HEK293 (cell line): ENCODE measurements around the gene KRTAP5-1.

ENCODE experiments used
- EGR2 ChIP-seq: fragments of 450-650 bp; formaldehyde crosslinking; IDR thresholded peaks from 2 replicates; pipeline ENCODE4 v1.5.1; 2016; ENCODE audit warnings: low read depth, missing biosample characterization, missing genetic modification characterization
- ZNF2 ChIP-seq: fragments of 450-650 bp; formaldehyde crosslinking; IDR thresholded peaks from 2 replicates; pipeline ENCODE4 v1.5.1; 2016; ENCODE audit warnings: missing biosample characterization, missing genetic modification characterization
- ZNF654 ChIP-seq: fragments of 450-650 bp; formaldehyde crosslinking; IDR thresholded peaks from 2 replicates; pipeline ENCODE4 v1.5.1; 2016; ENCODE audit warnings: low read depth, missing biosample characterization, missing genetic modification characterization
- TF ChIP-seq, protein P1 (sequence below): fragments of 450-650 bp; formaldehyde crosslinking; IDR thresholded peaks from 2 replicates; pipeline ENCODE4 v1.5.1; 2016; ENCODE audit warnings: missing biosample characterization, missing genetic modification characterization
- TF ChIP-seq, protein P2 (sequence below): fragments of 450-650 bp; formaldehyde crosslinking; IDR thresholded peaks from 2 replicates; pipeline ENCODE4 v1.5.1; 2016; ENCODE audit warnings: missing biosample characterization, missing genetic modification characterization, low read depth
- TF ChIP-seq, protein P3 (sequence below): fragments of 450-650 bp; formaldehyde crosslinking; IDR thresholded peaks from 2 replicates; pipeline ENCODE4 v1.5.1; 2016; ENCODE audit warnings: missing biosample characterization, missing genetic modification characterization
- TF ChIP-seq, protein P4 (sequence below): fragments of 450-650 bp; formaldehyde crosslinking; IDR thresholded peaks from 2 replicates; pipeline ENCODE4 v1.5.1; 2016; ENCODE audit warnings: missing biosample characterization, missing genetic modification characterization
- TF ChIP-seq, protein P5 (sequence below): fragments of 450-650 bp; formaldehyde crosslinking; IDR thresholded peaks from 2 replicates; pipeline ENCODE4 v1.5.1; 2016; ENCODE audit warnings: missing biosample characterization, missing genetic modification characterization
- TF ChIP-seq, protein P6 (sequence below): fragments of 450-650 bp; formaldehyde crosslinking; IDR thresholded peaks from 2 replicates; pipeline ENCODE4 v1.5.1; 2016; ENCODE audit warnings: missing biosample characterization, missing genetic modification characterization

The KRTAP5-1 gene

DNA sequence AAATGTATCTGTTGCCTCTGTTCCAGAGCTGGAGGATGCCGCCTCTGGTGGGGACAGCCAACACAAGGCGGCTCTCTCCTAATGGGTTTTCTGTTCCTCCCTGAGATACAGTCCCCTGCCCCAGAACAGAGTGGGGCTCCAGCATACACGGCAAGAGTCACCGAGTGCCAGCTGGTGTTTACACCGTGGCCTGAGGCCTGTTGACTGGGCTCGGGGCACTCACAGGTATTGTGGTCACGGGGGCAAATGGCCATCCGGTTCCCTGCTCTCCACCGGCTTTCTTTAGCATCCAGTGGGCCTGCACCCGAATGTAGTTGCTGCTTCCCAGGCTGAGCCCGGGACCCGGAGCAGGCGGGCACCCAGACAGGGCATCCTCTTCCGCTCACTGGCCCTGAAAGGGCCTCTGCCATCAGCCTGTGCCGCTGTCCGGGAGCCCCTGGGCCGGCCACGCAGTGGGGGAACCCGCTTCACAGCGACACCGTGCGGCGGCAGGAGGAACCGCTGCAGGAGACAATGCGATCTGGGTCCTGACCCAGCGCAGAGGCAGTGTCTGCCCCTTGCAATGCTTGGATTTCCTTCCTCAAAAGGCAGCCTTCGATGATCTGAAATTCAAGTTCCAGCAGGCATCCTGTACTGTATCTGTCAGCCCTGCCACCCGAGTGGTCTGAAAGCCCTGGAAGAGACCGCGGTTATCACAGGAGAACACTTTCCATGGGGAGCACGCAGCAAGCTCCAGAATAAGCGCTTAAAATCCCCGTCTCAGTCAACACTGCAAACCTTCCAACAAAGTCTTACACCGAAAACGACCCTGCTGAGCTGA lies 43.6 kb upstream of the KRTAP5-1 start (continued):
- TF ChIP-seq, protein P1, sequence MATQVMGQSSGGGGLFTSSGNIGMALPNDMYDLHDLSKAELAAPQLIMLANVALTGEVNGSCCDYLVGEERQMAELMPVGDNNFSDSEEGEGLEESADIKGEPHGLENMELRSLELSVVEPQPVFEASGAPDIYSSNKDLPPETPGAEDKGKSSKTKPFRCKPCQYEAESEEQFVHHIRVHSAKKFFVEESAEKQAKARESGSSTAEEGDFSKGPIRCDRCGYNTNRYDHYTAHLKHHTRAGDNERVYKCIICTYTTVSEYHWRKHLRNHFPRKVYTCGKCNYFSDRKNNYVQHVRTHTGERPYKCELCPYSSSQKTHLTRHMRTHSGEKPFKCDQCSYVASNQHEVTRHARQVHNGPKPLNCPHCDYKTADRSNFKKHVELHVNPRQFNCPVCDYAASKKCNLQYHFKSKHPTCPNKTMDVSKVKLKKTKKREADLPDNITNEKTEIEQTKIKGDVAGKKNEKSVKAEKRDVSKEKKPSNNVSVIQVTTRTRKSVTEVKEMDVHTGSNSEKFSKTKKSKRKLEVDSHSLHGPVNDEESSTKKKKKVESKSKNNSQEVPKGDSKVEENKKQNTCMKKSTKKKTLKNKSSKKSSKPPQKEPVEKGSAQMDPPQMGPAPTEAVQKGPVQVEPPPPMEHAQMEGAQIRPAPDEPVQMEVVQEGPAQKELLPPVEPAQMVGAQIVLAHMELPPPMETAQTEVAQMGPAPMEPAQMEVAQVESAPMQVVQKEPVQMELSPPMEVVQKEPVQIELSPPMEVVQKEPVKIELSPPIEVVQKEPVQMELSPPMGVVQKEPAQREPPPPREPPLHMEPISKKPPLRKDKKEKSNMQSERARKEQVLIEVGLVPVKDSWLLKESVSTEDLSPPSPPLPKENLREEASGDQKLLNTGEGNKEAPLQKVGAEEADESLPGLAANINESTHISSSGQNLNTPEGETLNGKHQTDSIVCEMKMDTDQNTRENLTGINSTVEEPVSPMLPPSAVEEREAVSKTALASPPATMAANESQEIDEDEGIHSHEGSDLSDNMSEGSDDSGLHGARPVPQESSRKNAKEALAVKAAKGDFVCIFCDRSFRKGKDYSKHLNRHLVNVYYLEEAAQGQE (tag by site-specific recombination) = peak; percentile 32; the same call in 1 of the 2 replicates
- TF ChIP-seq ZNF2 (tag by site-specific recombination) (peak; percentile 86), EGR2 (tag by site-specific recombination) (no peak), ZNF654 (no peak)
- TF ChIP-seq, protein P2, sequence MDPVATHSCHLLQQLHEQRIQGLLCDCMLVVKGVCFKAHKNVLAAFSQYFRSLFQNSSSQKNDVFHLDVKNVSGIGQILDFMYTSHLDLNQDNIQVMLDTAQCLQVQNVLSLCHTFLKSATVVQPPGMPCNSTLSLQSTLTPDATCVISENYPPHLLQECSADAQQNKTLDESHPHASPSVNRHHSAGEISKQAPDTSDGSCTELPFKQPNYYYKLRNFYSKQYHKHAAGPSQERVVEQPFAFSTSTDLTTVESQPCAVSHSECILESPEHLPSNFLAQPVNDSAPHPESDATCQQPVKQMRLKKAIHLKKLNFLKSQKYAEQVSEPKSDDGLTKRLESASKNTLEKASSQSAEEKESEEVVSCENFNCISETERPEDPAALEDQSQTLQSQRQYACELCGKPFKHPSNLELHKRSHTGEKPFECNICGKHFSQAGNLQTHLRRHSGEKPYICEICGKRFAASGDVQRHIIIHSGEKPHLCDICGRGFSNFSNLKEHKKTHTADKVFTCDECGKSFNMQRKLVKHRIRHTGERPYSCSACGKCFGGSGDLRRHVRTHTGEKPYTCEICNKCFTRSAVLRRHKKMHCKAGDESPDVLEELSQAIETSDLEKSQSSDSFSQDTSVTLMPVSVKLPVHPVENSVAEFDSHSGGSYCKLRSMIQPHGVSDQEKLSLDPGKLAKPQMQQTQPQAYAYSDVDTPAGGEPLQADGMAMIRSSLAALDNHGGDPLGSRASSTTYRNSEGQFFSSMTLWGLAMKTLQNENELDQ (tag by site-specific recombination) = no peak
- TF ChIP-seq, protein P3, sequence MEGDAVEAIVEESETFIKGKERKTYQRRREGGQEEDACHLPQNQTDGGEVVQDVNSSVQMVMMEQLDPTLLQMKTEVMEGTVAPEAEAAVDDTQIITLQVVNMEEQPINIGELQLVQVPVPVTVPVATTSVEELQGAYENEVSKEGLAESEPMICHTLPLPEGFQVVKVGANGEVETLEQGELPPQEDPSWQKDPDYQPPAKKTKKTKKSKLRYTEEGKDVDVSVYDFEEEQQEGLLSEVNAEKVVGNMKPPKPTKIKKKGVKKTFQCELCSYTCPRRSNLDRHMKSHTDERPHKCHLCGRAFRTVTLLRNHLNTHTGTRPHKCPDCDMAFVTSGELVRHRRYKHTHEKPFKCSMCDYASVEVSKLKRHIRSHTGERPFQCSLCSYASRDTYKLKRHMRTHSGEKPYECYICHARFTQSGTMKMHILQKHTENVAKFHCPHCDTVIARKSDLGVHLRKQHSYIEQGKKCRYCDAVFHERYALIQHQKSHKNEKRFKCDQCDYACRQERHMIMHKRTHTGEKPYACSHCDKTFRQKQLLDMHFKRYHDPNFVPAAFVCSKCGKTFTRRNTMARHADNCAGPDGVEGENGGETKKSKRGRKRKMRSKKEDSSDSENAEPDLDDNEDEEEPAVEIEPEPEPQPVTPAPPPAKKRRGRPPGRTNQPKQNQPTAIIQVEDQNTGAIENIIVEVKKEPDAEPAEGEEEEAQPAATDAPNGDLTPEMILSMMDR (tag by site-specific recombination) = peak; percentile 76
- TF ChIP-seq, protein P4, sequence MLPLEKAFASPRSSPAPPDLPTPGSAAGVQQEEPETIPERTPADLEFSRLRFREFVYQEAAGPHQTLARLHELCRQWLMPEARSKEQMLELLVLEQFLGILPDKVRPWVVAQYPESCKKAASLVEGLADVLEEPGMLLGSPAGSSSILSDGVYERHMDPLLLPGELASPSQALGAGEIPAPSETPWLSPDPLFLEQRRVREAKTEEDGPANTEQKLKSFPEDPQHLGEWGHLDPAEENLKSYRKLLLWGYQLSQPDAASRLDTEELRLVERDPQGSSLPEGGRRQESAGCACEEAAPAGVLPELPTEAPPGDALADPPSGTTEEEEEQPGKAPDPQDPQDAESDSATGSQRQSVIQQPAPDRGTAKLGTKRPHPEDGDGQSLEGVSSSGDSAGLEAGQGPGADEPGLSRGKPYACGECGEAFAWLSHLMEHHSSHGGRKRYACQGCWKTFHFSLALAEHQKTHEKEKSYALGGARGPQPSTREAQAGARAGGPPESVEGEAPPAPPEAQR = no peak
- TF ChIP-seq, protein P5, sequence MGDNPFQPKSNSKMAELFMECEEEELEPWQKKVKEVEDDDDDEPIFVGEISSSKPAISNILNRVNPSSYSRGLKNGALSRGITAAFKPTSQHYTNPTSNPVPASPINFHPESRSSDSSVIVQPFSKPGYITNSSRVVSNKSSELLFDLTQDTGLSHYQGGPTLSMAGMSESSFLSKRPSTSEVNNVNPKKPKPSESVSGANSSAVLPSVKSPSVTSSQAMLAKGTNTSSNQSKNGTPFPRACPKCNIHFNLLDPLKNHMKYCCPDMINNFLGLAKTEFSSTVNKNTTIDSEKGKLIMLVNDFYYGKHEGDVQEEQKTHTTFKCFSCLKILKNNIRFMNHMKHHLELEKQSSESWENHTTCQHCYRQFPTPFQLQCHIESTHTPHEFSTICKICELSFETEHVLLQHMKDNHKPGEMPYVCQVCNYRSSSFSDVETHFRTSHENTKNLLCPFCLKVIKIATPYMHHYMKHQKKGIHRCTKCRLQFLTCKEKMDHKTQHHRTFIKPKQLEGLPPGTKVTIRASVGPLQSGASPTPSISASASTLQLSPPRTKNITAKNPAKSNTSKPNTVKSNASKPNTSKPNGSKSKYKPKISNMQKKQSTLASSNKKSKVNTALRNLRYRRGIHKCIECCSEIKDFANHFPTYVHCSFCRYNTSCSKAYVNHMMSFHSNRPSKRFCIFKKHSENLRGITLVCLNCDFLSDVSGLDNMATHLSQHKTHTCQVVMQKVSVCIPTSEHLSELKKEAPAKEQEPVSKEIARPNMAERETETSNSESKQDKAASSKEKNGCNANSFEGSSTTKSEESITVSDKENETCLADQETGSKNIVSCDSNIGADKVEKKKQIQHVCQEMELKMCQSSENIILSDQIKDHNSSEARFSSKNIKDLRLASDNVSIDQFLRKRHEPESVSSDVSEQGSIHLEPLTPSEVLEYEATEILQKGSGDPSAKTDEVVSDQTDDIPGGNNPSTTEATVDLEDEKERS (tag by site-specific recombination) = no peak
- TF ChIP-seq, protein P6, sequence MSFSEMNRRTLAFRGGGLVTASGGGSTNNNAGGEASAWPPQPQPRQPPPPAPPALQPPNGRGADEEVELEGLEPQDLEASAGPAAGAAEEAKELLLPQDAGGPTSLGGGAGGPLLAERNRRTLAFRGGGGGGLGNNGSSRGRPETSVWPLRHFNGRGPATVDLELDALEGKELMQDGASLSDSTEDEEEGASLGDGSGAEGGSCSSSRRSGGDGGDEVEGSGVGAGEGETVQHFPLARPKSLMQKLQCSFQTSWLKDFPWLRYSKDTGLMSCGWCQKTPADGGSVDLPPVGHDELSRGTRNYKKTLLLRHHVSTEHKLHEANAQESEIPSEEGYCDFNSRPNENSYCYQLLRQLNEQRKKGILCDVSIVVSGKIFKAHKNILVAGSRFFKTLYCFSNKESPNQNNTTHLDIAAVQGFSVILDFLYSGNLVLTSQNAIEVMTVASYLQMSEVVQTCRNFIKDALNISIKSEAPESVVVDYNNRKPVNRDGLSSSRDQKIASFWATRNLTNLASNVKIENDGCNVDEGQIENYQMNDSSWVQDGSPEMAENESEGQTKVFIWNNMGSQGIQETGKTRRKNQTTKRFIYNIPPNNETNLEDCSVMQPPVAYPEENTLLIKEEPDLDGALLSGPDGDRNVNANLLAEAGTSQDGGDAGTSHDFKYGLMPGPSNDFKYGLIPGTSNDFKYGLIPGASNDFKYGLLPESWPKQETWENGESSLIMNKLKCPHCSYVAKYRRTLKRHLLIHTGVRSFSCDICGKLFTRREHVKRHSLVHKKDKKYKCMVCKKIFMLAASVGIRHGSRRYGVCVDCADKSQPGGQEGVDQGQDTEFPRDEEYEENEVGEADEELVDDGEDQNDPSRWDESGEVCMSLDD (tag by site-specific recombination) = 0 out of 2 replicates have a peak, but pooled peaks have one; percentile 30
